Thymus (tissue), 11 donors: Measurements from ENCODE around the gene ZNF710. TPM values are rescaled to one million over a fixed set of nuclear protein-coding genes. Genes with fewer than 3 reads are reported as not detected.
A peak's percentile ranks its signal among the peaks of the same experiment; 100 is the strongest.

ENCODE experiments used
- DNase-seq, 9 donors: peaks; one replicate each; pipeline ENCODE4 v3.0.0-alpha.2; 2013; ENCODE audit warnings: low spot score in 9 of 9, low read depth in 6 of 9, missing footprints in 1 of 9
- H3K27ac ChIP-seq, 2 donors: one replicate each; pipeline ENCODE4 v1.5.1; 2013; ENCODE audit warnings: control low read depth in 1 of 2, low read depth in 1 of 2, low read length in 1 of 2, mild to moderate bottlenecking in 1 of 2, moderate library complexity in 1 of 2
- H3K27me3 ChIP-seq, 2 donors: one replicate each; pipeline ENCODE4 v1.5.1; 2013; ENCODE audit warnings: low read length in 1 of 2; ENCODE audit not compliant: control insufficient read depth in 2 of 2, insufficient read depth in 1 of 2
- H3K36me3 ChIP-seq, 2 donors: one replicate each; pipeline ENCODE4 v1.5.1; 2013; ENCODE audit warnings: low read length in 1 of 2, mild to moderate bottlenecking in 1 of 2, moderate library complexity in 1 of 2; ENCODE audit not compliant: control insufficient read depth in 2 of 2, insufficient read depth in 2 of 2
- H3K4me1 ChIP-seq, 2 donors: one replicate each; pipeline ENCODE4 v1.5.1; 2013; ENCODE audit warnings: low read length in 2 of 2; ENCODE audit not compliant: control insufficient read depth in 2 of 2, insufficient read depth in 2 of 2
- H3K4me3 ChIP-seq, 2 donors: one replicate each; pipeline ENCODE4 v1.5.1; 2013; ENCODE audit warnings: low read length in 2 of 2, control low read depth in 1 of 2, mild to moderate bottlenecking in 1 of 2
- H3K9me3 ChIP-seq, 2 donors: one replicate each; pipeline ENCODE4 v1.5.1; 2013; ENCODE audit warnings: low read length in 1 of 2, mild to moderate bottlenecking in 1 of 2; ENCODE audit not compliant: control insufficient read depth in 2 of 2, insufficient read depth in 1 of 2
- WGBS: extraction: QIAGEN DNeasy Blood & Tissue Kit; methylation state at CpG from one replicate; pipeline ENCODE4 v1.1.7; 2013; 5-methylcytosine and 5-hydroxymethylcytosine counted together
- polyA plus RNA-seq: library from polyadenylated mRNA; stranded (reverse); fragments of 200-250 nt; gene quantifications from one replicate; pipeline ENCODE4 v1.2.3, GENCODE V29; 2013
- total RNA-seq: library from RNA; stranded (reverse); fragments of 120-200 nt; gene quantifications from one replicate; pipeline ENCODE4 v1.2.4, GENCODE V29; 2013
- donor health status: healthy.

The ZNF710 gene
- total and polyA plus RNA-seq, 2 donors = 12.5 to 21.9 TPM

DNA sequence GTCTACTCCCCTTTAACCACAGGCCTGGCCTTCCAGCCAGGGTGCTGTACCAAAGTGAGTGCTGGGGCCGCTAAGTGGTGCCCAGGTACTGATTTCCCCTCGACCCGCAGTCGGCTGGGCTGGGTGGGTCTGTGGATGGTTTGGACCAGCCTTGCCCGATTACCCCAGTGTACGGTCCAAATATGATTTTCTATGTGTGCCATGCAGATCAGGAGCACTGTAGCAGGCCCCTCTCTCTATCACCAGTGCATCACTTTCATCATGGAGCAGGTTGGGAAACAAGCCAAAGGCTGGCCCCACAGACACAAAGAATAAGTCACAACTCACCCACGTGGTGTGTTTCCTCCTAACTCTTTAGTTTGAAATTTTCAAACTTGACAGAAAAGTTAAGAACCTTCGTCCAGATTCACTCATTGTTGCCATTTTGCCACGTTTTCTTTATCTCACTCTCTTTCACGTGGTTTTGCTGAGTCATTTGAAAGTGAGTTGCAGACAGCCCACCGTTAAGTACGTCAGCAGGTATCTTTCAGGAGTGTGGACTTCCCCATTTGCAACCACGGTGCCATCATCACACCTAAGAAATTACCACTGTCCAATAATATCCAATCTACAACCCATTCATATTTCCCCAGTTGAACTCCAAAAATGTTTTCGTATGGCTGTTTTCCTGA, 37.0 kb downstream of the ZNF710 start:
- Histone ChIP-seq H3K36me3 (no peaks in the 10 kb centered on the region), H3K4me1 (peaks cover 15 to 65% of the 10 kb centered on the region in 2 donors), H3K4me3 (no peak overlapping the region), H3K9me3 (no peaks in the 10 kb centered on the region), H3K27ac (peak overlapping the region; percentile 20 to 34), H3K27me3 (no peaks in the 10 kb centered on the region)
- 59% methylated on average over 14 of the region's 14 CpGs for WGBS
- DNase-seq = peak in 1 of 9 donors; percentile 63

- DNase-seq = no peak
- H3K9me3 ChIP-seq = no peaks in the 10 kb centered on the region
- 94% methylated on average over 3 of the region's 3 CpGs for WGBS
Measured at GRCh38 chr15:90038632-90039095, 37.5 kb downstream of the ZNF710 start.

GRCh38 chr15:90039996-90040395, 38.9 kb downstream of the ZNF710 start:
- peaks cover 6 to 46% of the 10 kb centered on the region in 2 donors for H3K4me1 ChIP-seq
- no peak overlapping the region for H3K27ac ChIP-seq

More at GRCh38 chr15:90038632-90039095, 37.5 kb downstream of the ZNF710 start:
- H3K4me3 ChIP-seq = no peak overlapping the region
- H3K4me1 ChIP-seq = peaks cover 15 to 59% of the 10 kb centered on the region in 2 donors
- no peaks in the 10 kb centered on the region for H3K27me3 ChIP-seq
- peak overlapping the region; percentile 5 to 46 for H3K27ac ChIP-seq
- no peaks in the 10 kb centered on the region for H3K36me3 ChIP-seq

GRCh38 chr15:90040618-90041017, 39.5 kb downstream of the ZNF710 start:
- WGBS = 94% methylated on average over 6 of the region's 6 CpGs
- Histone ChIP-seq H3K36me3 (peaks cover 0 to 3% of the 10 kb centered on the region in 2 donors), H3K27ac (no peak overlapping the region), H3K27me3 (no peaks in the 10 kb centered on the region), H3K4me1 (peaks cover 4 to 40% of the 10 kb centered on the region in 2 donors), H3K4me3 (no peak overlapping the region), H3K9me3 (no peaks in the 10 kb centered on the region)
- no peak for DNase-seq

More at GRCh38 chr15:90039996-90040395, 38.9 kb downstream of the ZNF710 start:
- 93% methylated on average over 5 of the region's 5 CpGs for WGBS
- H3K4me3 ChIP-seq = no peak overlapping the region
- peaks cover 0 to 2% of the 10 kb centered on the region in 2 donors for H3K36me3 ChIP-seq
- H3K9me3 ChIP-seq = no peaks in the 10 kb centered on the region
- H3K27me3 ChIP-seq = no peaks in the 10 kb centered on the region
- no peak for DNase-seq

- WGBS = 98% methylated on average over 12 of the region's 12 CpGs
- H3K4me1 ChIP-seq = peaks cover 4 to 39% of the 10 kb centered on the region in 2 donors
Measured at GRCh38 chr15:90042356-90042755, 41.2 kb downstream of the ZNF710 start.

GRCh38 chr15:90042766-90043529, 41.8 kb downstream of the ZNF710 start:
- H3K4me1 ChIP-seq = peaks cover 1 to 33% of the 10 kb centered on the region in 2 donors
- H3K27ac ChIP-seq = no peak overlapping the region
- 96% methylated on average over 27 of the region's 27 CpGs for WGBS
- H3K9me3 ChIP-seq = no peaks in the 10 kb centered on the region
- peaks cover 0 to 3% of the 10 kb centered on the region in 2 donors for H3K36me3 ChIP-seq
- DNase-seq = no peak
- no peaks in the 10 kb centered on the region for H3K27me3 ChIP-seq
- no peak overlapping the region for H3K4me3 ChIP-seq

More at GRCh38 chr15:90042356-90042755, 41.2 kb downstream of the ZNF710 start:
- H3K27ac ChIP-seq = no peak overlapping the region
- no peak for DNase-seq
- no peak overlapping the region for H3K4me3 ChIP-seq
- peaks cover 0 to 3% of the 10 kb centered on the region in 2 donors for H3K36me3 ChIP-seq
- H3K27me3 ChIP-seq = no peaks in the 10 kb centered on the region
- H3K9me3 ChIP-seq = no peaks in the 10 kb centered on the region

- Histone ChIP-seq H3K9me3 (no peaks in the 10 kb centered on the region), H3K36me3 (peaks cover 0 to 3% of the 10 kb centered on the region in 2 donors), H3K27ac (no peak overlapping the region), H3K4me3 (no peak overlapping the region), H3K4me1 (peaks cover 0 to 28% of the 10 kb centered on the region in 2 donors), H3K27me3 (no peaks in the 10 kb centered on the region)
- DNase-seq = no peak
- WGBS = 97% methylated on average over 5 of the region's 5 CpGs
Measured at GRCh38 chr15:90043530-90044010, 42.4 kb downstream of the ZNF710 start.

GRCh38 chr15:90044191-90044590, 43.1 kb downstream of the ZNF710 start:
- no peak for DNase-seq
- 98% methylated on average over 14 of the region's 14 CpGs for WGBS
- Histone ChIP-seq H3K4me1 (peaks cover 0 to 25% of the 10 kb centered on the region in 2 donors), H3K36me3 (peaks cover 0 to 3% of the 10 kb centered on the region in 2 donors), H3K9me3 (no peaks in the 10 kb centered on the region), H3K27me3 (no peaks in the 10 kb centered on the region), H3K27ac (no peak overlapping the region), H3K4me3 (no peak overlapping the region)

GRCh38 chr15:90044916-90045371, 43.8 kb downstream of the ZNF710 start:
- 97% methylated on average over 4 of the region's 4 CpGs for WGBS
- Histone ChIP-seq H3K27me3 (no peaks in the 10 kb centered on the region), H3K36me3 (peaks cover 0 to 3% of the 10 kb centered on the region in 2 donors), H3K4me3 (no peak overlapping the region), H3K9me3 (no peaks in the 10 kb centered on the region), H3K4me1 (peaks cover 0 to 18% of the 10 kb centered on the region in 2 donors), H3K27ac (no peak overlapping the region)
- no peak for DNase-seq
